GM12878 (cell line): ENCODE results near the gene RUFY4.

Experiments used
- CTCF ChIP-seq, 3 experiments: IDR thresholded peaks in 2 of 3; conservative IDR thresholded peaks in 1 of 3; 2 replicates each; pipeline ENCODE4 v1.5.1; 2011; ENCODE audit warnings: low read depth in 3 of 3, low read length in 3 of 3, mild to moderate bottlenecking in 3 of 3, control low read depth in 2 of 3, moderate library complexity in 2 of 3, inconsistent platforms in 1 of 3, mixed read lengths in 1 of 3; ENCODE audit not compliant: control insufficient read depth in 2 of 3, insufficient read depth in 1 of 3; ENCODE audit errors: extremely low read depth in 1 of 3
- EP300 ChIP-seq, 2 experiments: fragments of 150-350 bp in 1 of 2; IDR thresholded peaks; 2 replicates each; pipeline ENCODE4 v1.6.1; 2011 to 2012; ENCODE audit warnings: low read depth in 2 of 2, low read length in 2 of 2, borderline replicate concordance in 1 of 2, improper control_type of control experiment in 1 of 2, inconsistent platforms in 1 of 2; ENCODE audit not compliant: control insufficient read depth in 1 of 2
- EZH2 ChIP-seq: IDR thresholded peaks from 2 replicates; pipeline ENCODE4 v1.6.1; 2012; ENCODE audit warnings: low read depth, mild to moderate bottlenecking, control low read depth, inconsistent platforms, low read length, borderline replicate concordance; ENCODE audit not compliant: control insufficient read depth
- MXI1 ChIP-seq: fragments of 150-350 bp; IDR thresholded peaks from 2 replicates; pipeline ENCODE4 v1.6.1; 2011; ENCODE audit warnings: low read depth, mild to moderate bottlenecking, inconsistent platforms, low read length, improper control_type of control experiment
- POLR2A ChIP-seq: IDR thresholded peaks from 2 replicates; pipeline ENCODE4 v1.6.1; 2011; ENCODE audit warnings: low read depth, mild to moderate bottlenecking, low read length
- USF2 ChIP-seq: IDR thresholded peaks from 2 replicates; pipeline ENCODE4 v1.6.1; 2011; ENCODE audit warnings: low read depth, low read length, improper control_type of control experiment, borderline replicate concordance
- ZBTB33 ChIP-seq: fragments of 450-650 bp; IDR thresholded peaks from 2 replicates; pipeline ENCODE4 v1.6.1; 2017; ENCODE audit warnings: mild to moderate bottlenecking
- ZNF24 ChIP-seq: fragments of 450-650 bp; IDR thresholded peaks from 2 replicates; pipeline ENCODE4 v1.6.1; 2017; ENCODE audit warnings: antibody characterized with exemption, mild to moderate bottlenecking
- ZZZ3 ChIP-seq: IDR thresholded peaks from 2 replicates; pipeline ENCODE4 v1.6.1; 2011; ENCODE audit warnings: low read depth; ENCODE audit not compliant: control insufficient read depth, insufficient read length

DNA sequence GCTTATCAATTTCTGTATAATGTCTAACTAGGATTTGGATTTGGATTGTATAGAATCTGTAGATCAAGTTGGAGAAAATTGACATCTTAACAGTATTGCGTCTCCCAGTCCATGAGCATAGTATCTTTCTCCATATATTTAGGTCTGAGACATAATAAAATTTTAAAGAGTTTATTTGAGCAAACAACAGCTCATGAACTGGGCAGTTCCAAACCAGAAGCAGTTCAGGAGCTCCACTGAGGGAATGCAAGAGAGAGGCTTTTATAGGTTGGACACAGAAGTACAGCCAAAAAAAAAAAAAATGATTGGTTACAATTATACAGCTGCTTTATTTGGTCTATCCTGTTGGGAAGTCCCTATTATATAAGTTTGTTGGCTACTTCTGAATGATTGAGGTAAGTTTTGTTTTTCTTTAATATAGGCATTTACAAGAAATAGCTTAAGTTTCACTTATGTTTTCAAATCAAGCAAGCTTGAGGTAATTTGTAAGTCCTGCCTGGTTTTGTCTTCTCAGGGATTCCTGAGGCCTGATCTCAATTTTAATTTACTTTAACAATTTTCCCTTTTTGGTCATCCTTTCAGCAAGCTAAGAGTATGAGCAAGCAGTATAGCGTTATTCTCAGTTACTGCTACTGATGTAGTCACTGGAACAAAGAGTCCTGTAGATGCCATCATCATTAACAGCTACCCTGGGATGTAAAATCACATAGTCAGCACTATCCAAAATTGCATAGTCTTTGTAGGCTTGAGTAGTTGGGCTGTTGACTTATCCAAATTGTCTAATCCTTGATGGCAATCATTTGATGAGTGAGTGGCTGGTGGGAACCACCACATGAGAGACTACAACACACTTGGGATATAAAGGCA, 27.5 kb upstream of the RUFY4 start:
- no peak for TF ChIP-seq USF2
- no peak for TF ChIP-seq ZBTB33
- no peak for TF ChIP-seq CTCF (IDR thresholded peaks at IDR 0.05 in 2 of 3, conservative IDR thresholded peaks at IDR 0.05 in 1 of 3; ENCODE audit: control insufficient read depth in 2 of 3, extremely low read depth in 1 of 3, insufficient read depth in 1 of 3, low read depth in 3 of 3, low read length in 3 of 3)
- TF ChIP-seq ZNF24, result no peak
- TF ChIP-seq EP300 (IDR thresholded peaks at IDR 0.05; ENCODE audit: borderline replicate concordance in 1 of 2, control insufficient read depth in 1 of 2, low read depth in 2 of 2, low read length in 2 of 2), result no peak
- no peak for TF ChIP-seq POLR2A
- TF ChIP-seq ZZZ3, result no peak
- no peak for TF ChIP-seq EZH2
- TF ChIP-seq MXI1, result no peak
